ENCODE data around the gene PKDCC. TPM values are rescaled to one million over a fixed set of nuclear protein-coding genes. Genes with fewer than 3 reads are reported as not detected.

The PKDCC gene
- total RNA-seq, 3 donors from 2014 or later (not counting 1 experiment from before 2014, with no cell fraction given), result 0.50 TPM; not detected in 2

DNA sequence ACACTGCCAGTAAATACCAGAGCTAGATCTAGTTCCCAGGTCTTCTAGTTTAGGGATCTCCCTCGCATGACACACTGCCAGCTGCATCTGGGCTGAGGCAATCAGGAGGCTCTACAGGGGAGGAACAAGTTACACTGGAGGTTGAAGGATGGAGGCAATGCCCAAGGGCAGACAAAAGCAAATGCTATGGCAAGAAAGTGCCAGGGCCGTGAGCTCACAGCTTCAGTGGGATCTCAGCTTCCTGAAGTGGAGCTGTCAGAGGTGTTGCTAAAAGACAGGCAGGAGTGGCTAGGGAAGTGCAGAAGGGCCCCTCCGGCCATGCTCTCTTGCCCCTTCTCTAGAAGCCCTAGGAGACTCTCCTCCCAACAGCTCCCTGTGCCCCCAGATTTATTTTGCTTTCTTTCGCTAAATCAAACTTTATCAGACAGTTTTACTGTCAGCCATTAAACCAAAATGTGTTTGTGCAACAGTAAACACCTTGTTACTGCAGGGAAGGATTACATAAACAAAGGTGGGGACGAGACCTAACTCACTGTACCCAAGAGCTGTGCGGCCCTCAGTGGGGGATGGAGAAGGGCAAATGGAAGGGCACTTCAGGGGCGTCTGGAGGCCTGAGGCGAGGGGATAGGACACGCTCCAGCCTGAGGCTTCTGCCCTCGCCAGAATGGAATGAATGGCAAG, 39.4 kb upstream of the PKDCC start:
- intact Hi-C loops (cut with micrococcal nuclease), result no loop called here
- Mint-ChIP-seq H3K27ac (no peak overlapping the region), H3K4me3 (no peak overlapping the region), H3K36me3 (peaks cover 9% of the 10 kb centered on the region), H3K9me3 (peaks cover 5 to 7% of the 10 kb centered on the region in 2 donors), H3K27me3 (ENCODE audit: low read depth in 2 of 2) (peaks cover 10 to 30% of the 10 kb centered on the region in 2 donors), H3K4me1 (peaks cover 12 to 28% of the 10 kb centered on the region in 2 donors)
- Histone ChIP-seq H3K36me3 (ENCODE audit: control insufficient read depth, insufficient read depth, low read length) (no peaks in the 10 kb centered on the region), H3K9me3 (ENCODE audit: control insufficient read depth, insufficient read depth, low read length) (peaks cover 14% of the 10 kb centered on the region), H3K4me3 (ENCODE audit: low read length) (no peak overlapping the region), H3K27ac (ENCODE audit: low read length) (no peak overlapping the region), H3K27me3 (ENCODE audit: control insufficient read depth, insufficient read depth, low read length) (no peaks in the 10 kb centered on the region), H3K4me1 (ENCODE audit: control insufficient read depth, insufficient read depth, low read length) (peaks cover 19% of the 10 kb centered on the region)
- DNase-seq (no peak), ATAC-seq (no peak)
- no peak for TF ChIP-seq CTCF (IDR thresholded peaks at IDR 0.05)
- 90% methylated on average over 10 of the region's 10 CpGs for WGBS (ENCODE audit: insufficient coverage)

DNA sequence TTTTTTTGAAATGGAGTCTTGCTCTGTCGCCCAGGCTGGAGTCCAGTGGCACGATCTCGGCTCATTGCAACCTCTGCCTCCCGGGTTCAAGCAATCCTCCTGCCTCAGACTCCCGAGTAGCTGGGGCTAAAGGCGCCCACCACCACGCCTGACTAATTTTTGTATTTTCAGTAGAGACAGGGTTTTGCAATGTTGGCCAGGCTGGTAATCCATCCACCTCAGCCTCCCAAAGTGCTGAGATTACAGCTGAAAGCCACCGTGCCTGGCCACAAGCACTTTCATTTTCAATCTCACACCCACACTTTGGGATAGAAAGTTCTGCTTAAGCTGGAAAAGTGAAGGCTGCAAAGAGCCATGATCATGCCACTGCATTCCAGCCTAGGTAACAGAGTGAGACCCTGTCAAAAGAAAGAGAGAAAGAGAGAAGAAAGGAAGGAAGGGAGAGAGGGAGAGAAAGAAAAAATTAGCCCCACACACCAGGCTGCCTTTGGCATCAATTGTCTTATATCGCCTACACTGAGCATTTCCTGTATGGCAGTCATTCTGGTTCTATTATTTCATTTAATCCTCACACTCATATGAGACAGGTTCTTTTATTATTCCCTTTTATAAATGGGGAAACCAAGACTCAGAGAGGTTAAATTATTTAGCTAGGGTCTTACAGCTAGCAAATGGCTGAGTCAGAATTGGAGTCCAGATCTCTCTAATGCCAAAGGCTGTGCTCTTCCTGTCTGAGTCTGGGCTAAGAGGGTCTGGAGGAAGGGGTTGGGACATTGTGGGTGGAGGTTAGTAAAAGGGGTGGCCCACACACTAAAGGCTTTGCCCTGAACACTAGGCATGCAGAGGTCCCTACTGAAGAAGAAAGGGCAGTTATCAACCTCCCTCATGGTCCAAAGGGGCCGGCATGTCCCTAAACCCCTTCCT, 37.9 kb upstream of the PKDCC start:
- Histone ChIP-seq H3K9me3 (ENCODE audit: control insufficient read depth, insufficient read depth, low read length) (peaks cover 2% of the 10 kb centered on the region), H3K4me3 (ENCODE audit: low read length) (no peak overlapping the region), H3K27ac (ENCODE audit: low read length) (no peak overlapping the region), H3K4me1 (ENCODE audit: control insufficient read depth, insufficient read depth, low read length) (peaks cover 19% of the 10 kb centered on the region), H3K36me3 (ENCODE audit: control insufficient read depth, insufficient read depth, low read length) (no peaks in the 10 kb centered on the region), H3K27me3 (ENCODE audit: control insufficient read depth, insufficient read depth, low read length) (no peaks in the 10 kb centered on the region)
- Mint-ChIP-seq H3K4me3 (no peak overlapping the region), H3K36me3 (no peaks in the 10 kb centered on the region), H3K4me1 (peaks cover 12 to 28% of the 10 kb centered on the region in 2 donors), H3K9me3 (peaks cover 0 to 3% of the 10 kb centered on the region in 2 donors), H3K27ac (peak overlapping the region in 1 of 2 donors; percentile 11), H3K27me3 (ENCODE audit: low read depth in 2 of 2) (peaks cover 10 to 30% of the 10 kb centered on the region in 2 donors)
- no peak for TF ChIP-seq CTCF (IDR thresholded peaks at IDR 0.05)
- WGBS (ENCODE audit: insufficient coverage), result 68% methylated on average over 9 of the region's 10 CpGs
- peak in 1 of 2 donors; percentile 14 for DNase-seq
- intact Hi-C loops (cut with micrococcal nuclease), result no loop called here
- ATAC-seq, result peak in 1 of 3 donors; percentile 33

- no peak for ATAC-seq
- no peak for DNase-seq
- Mint-ChIP-seq H3K4me3 (no peak overlapping the region), H3K36me3 (no peaks in the 10 kb centered on the region), H3K9me3 (no peaks in the 10 kb centered on the region), H3K27ac (no peak overlapping the region), H3K27me3 (ENCODE audit: low read depth in 2 of 2) (peaks cover 3 to 28% of the 10 kb centered on the region in 2 donors), H3K4me1 (peaks cover 12 to 28% of the 10 kb centered on the region in 2 donors)
- intact Hi-C loops (cut with micrococcal nuclease), result no loop called here
- H3K36me3 ChIP-seq (ENCODE audit: control insufficient read depth, insufficient read depth, low read length), result no peaks in the 10 kb centered on the region
- H3K9me3 ChIP-seq (ENCODE audit: control insufficient read depth, insufficient read depth, low read length), result no peaks in the 10 kb centered on the region
- WGBS (ENCODE audit: insufficient coverage), result 91% methylated on average over 11 of the region's 11 CpGs
- peaks cover 19% of the 10 kb centered on the region for H3K4me1 ChIP-seq (ENCODE audit: control insufficient read depth, insufficient read depth, low read length)
- H3K4me3 ChIP-seq (ENCODE audit: low read length), result no peak overlapping the region
- no peaks in the 10 kb centered on the region for H3K27me3 ChIP-seq (ENCODE audit: control insufficient read depth, insufficient read depth, low read length)
- no peak for TF ChIP-seq CTCF (IDR thresholded peaks at IDR 0.05)
- no peak overlapping the region for H3K27ac ChIP-seq (ENCODE audit: low read length)
Observed at GRCh38 chr2:42010743-42011298, 37.0 kb upstream of the PKDCC start.
